ENCODE data around the gene PPP1R11. TPM values are rescaled to one million over a fixed set of nuclear protein-coding genes. Genes with fewer than 3 reads are reported as not detected.

Gene PPP1R11
- total and polyA plus RNA-seq, 9 of the 15 experiments (the other 6 are each of a cell fraction or from before 2014, with no cell fraction given) = 17.8 to 94.8 (median 44.6) TPM

DNA sequence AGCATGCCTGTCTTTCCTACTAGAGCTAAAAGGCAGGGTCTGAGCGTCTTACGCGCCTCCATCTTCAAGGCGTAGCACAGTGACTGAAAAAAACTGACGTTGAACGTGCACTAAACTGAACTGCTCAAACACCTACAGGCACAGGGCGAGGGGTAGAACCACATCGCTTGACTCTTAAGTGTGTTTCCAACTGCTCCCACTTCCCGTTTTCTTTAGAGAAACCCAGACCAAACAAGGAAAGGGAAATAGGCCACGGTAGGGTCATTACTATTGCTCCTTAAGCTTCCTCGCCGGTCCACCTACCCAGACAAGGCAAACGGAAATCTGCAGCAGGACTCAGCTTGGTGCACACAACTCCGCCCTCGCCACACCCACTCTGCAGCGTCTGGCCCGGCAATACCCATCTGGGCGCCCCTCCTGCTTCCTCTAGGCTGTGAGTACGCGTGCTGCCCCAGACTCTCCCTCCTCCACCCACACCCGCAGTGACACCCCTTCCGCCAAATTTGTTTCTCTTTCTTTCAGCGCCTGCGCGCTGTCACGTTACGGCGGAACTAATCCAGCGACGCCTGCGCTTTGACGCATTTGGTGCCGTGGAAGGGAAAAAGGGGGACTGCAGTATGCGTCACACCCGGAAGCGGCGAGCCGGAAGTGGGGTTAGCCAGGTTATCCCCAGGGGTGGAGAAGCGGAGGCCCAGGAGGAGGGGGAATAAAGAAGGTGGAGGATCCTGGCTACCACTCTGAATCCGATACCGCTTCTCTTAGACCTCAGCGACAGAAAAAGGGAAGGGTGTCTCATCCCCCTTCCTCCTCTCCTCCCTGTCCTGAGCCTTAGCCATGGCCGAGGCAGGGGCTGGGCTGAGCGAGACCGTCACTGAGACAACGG is at the start of gene PPP1R11 (continued):
- 0 out of 2 replicates have a peak, but pooled peaks have one; percentile 52 for TF ChIP-seq CBX5 (IDR thresholded peaks at IDR 0.05; ENCODE audit: borderline replicate concordance, low read depth)
- TF ChIP-seq, protein P1, sequence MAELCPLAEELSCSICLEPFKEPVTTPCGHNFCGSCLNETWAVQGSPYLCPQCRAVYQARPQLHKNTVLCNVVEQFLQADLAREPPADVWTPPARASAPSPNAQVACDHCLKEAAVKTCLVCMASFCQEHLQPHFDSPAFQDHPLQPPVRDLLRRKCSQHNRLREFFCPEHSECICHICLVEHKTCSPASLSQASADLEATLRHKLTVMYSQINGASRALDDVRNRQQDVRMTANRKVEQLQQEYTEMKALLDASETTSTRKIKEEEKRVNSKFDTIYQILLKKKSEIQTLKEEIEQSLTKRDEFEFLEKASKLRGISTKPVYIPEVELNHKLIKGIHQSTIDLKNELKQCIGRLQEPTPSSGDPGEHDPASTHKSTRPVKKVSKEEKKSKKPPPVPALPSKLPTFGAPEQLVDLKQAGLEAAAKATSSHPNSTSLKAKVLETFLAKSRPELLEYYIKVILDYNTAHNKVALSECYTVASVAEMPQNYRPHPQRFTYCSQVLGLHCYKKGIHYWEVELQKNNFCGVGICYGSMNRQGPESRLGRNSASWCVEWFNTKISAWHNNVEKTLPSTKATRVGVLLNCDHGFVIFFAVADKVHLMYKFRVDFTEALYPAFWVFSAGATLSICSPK (IDR thresholded peaks at IDR 0.05; ENCODE audit: borderline replicate concordance) = 0 out of 2 replicates have a peak, but pooled peaks have one; percentile 10
- no peak; the same call in 1 of the 2 replicates for TF ChIP-seq CCAR2 (IDR thresholded peaks at IDR 0.05; ENCODE audit: low read depth, low read length)
- TF ChIP-seq KLF16 (IDR thresholded peaks at IDR 0.05) = no peak
- TF ChIP-seq PTTG1 (tag; IDR thresholded peaks at IDR 0.05; ENCODE audit: low read depth) = 0 out of 2 replicates have a peak, but pooled peaks have one; percentile 18
- no peak for TF ChIP-seq NELFE (IDR thresholded peaks at IDR 0.05; ENCODE audit: insufficient read depth, insufficient read length)
- peak; percentile 58 for TF ChIP-seq NFRKB (IDR thresholded peaks at IDR 0.05; ENCODE audit: low read depth)
- TF ChIP-seq NR2F6 (CRISPR knock-in tag; IDR thresholded peaks at IDR 0.05) = 0 out of 2 replicates have a peak, but pooled peaks have one; percentile 67
- TF ChIP-seq PPARD (CRISPR knock-in tag; IDR thresholded peaks at IDR 0.05) = no peak
- TF ChIP-seq CXXC5 (CRISPR knock-in tag; IDR thresholded peaks at IDR 0.05) = peak; percentile 94
- TF ChIP-seq, protein P2, sequence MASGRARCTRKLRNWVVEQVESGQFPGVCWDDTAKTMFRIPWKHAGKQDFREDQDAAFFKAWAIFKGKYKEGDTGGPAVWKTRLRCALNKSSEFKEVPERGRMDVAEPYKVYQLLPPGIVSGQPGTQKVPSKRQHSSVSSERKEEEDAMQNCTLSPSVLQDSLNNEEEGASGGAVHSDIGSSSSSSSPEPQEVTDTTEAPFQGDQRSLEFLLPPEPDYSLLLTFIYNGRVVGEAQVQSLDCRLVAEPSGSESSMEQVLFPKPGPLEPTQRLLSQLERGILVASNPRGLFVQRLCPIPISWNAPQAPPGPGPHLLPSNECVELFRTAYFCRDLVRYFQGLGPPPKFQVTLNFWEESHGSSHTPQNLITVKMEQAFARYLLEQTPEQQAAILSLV (tag; IDR thresholded peaks at IDR 0.05) = no peak
- TF ChIP-seq ZNF134 (CRISPR knock-in tag; conservative IDR thresholded peaks at IDR 0.05) = peak; percentile 10; the same call in 1 of the 2 replicates
- TF ChIP-seq HDAC6 (IDR thresholded peaks at IDR 0.05; ENCODE audit: low read depth, low read length) = peak; percentile 54; the same call in 1 of the 2 replicates
- peak; percentile 95 for TF ChIP-seq BHLHE40 (IDR thresholded peaks at IDR 0.05; ENCODE audit: low read length)
- peak; percentile 76 for TF ChIP-seq MIER1 (IDR thresholded peaks at IDR 0.05; ENCODE audit: low read depth)
- TF ChIP-seq, protein P3, sequence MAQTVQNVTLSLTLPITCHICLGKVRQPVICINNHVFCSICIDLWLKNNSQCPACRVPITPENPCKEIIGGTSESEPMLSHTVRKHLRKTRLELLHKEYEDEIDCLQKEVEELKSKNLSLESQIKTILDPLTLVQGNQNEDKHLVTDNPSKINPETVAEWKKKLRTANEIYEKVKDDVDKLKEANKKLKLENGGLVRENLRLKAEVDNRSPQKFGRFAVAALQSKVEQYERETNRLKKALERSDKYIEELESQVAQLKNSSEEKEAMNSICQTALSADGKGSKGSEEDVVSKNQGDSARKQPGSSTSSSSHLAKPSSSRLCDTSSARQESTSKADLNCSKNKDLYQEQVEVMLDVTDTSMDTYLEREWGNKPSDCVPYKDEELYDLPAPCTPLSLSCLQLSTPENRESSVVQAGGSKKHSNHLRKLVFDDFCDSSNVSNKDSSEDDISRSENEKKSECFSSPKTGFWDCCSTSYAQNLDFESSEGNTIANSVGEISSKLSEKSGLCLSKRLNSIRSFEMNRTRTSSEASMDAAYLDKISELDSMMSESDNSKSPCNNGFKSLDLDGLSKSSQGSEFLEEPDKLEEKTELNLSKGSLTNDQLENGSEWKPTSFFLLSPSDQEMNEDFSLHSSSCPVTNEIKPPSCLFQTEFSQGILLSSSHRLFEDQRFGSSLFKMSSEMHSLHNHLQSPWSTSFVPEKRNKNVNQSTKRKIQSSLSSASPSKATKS (CRISPR knock-in tag; IDR thresholded peaks at IDR 0.05) = no peak
- 0 out of 2 replicates have a peak, but pooled peaks have one; percentile 56 for TF ChIP-seq BRD4 (IDR thresholded peaks at IDR 0.05)
- peak; percentile 83 for TF ChIP-seq SUPT5H (IDR thresholded peaks at IDR 0.05)
- TF ChIP-seq, protein P4, sequence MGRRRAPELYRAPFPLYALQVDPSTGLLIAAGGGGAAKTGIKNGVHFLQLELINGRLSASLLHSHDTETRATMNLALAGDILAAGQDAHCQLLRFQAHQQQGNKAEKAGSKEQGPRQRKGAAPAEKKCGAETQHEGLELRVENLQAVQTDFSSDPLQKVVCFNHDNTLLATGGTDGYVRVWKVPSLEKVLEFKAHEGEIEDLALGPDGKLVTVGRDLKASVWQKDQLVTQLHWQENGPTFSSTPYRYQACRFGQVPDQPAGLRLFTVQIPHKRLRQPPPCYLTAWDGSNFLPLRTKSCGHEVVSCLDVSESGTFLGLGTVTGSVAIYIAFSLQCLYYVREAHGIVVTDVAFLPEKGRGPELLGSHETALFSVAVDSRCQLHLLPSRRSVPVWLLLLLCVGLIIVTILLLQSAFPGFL (CRISPR knock-in tag; IDR thresholded peaks at IDR 0.05) = no peak
- peak; percentile 83 for TF ChIP-seq KDM5B (IDR thresholded peaks at IDR 0.05; ENCODE audit: insufficient replicate concordance, low read depth, low read length)
